ENCODE measurements around the gene CDK4. TPM values are rescaled to one million over a fixed set of nuclear protein-coding genes. Genes with fewer than 3 reads are reported as not detected.

CDK4 gene
- total and polyA plus RNA-seq, 5 donors from 2014 or later, result 17.5 to 90.3 (median 63.5) TPM

GRCh38 chr12:57759360-57759980 lies 7.4 kb upstream of the CDK4 start:
- Mint-ChIP-seq H3K27me3 (peaks cover 15% of the 10 kb centered on the region), H3K27ac (peak overlapping the region in 2 of 3 donors; percentile 9 to 26), H3K36me3 (peaks cover 11% of the 10 kb centered on the region), H3K4me1 (peaks cover 10 to 41% (median 31%) of the 10 kb centered on the region in 4 donors), H3K9me3 (no peaks in the 10 kb centered on the region), H3K4me3 (peak overlapping the region in 2 of 4 donors; percentile 52 to 73)
- H3K4me1 ChIP-seq (ENCODE audit: control insufficient read depth, insufficient read depth, low read length, poor library complexity, severe bottlenecking), result peaks cover 19% of the 10 kb centered on the region
- H3K27me3 ChIP-seq (ENCODE audit: control insufficient read depth, insufficient read depth, low read length), result peaks cover 10% of the 10 kb centered on the region
- no peak overlapping the region for H3K4me3 ChIP-seq (ENCODE audit: low read depth, low read length)
- peak in 1 of 2 donors; percentile 22 for ATAC-seq (ENCODE audit: low read depth in 2 of 2)
- no peak overlapping the region for H3K27ac ChIP-seq (ENCODE audit: insufficient read depth, low read length, poor library complexity, severe bottlenecking)
- H3K36me3 ChIP-seq (ENCODE audit: control insufficient read depth, insufficient read depth, low read length), result peaks cover 21% of the 10 kb centered on the region
- H3K9me3 ChIP-seq (ENCODE audit: control insufficient read depth in 2 of 2, low read length in 2 of 2), result no peaks in the 10 kb centered on the region
- DNase-seq, result peak in 2 of 3 donors; percentile 50 to 72

GRCh38 chr12:57758552-57759359 lies 6.6 kb upstream of the CDK4 start:
- Mint-ChIP-seq H3K27me3 (peaks cover 9% of the 10 kb centered on the region), H3K36me3 (peaks cover 11% of the 10 kb centered on the region), H3K4me3 (peak overlapping the region in 1 of 4 donors; percentile 76), H3K9me3 (no peaks in the 10 kb centered on the region), H3K4me1 (peaks cover 12 to 41% (median 33%) of the 10 kb centered on the region in 4 donors), H3K27ac (peak overlapping the region in 2 of 3 donors; percentile 30 to 80)
- Histone ChIP-seq H3K36me3 (ENCODE audit: control insufficient read depth, insufficient read depth, low read length) (peaks cover 21% of the 10 kb centered on the region), H3K27ac (ENCODE audit: insufficient read depth, low read length, poor library complexity, severe bottlenecking) (no peak overlapping the region), H3K4me3 (ENCODE audit: low read depth, low read length) (no peak overlapping the region), H3K9me3 (ENCODE audit: control insufficient read depth in 2 of 2, low read length in 2 of 2) (no peaks in the 10 kb centered on the region), H3K27me3 (ENCODE audit: control insufficient read depth, insufficient read depth, low read length) (peaks cover 7% of the 10 kb centered on the region), H3K4me1 (ENCODE audit: control insufficient read depth, insufficient read depth, low read length, poor library complexity, severe bottlenecking) (peaks cover 24% of the 10 kb centered on the region)
- DNase-seq (no peak), ATAC-seq (ENCODE audit: low read depth in 2 of 2) (no peak)

- no peak overlapping the region for H3K4me3 ChIP-seq (ENCODE audit: low read depth, low read length)
- Mint-ChIP-seq H3K27ac (no peak overlapping the region), H3K27me3 (peaks cover 4% of the 10 kb centered on the region), H3K9me3 (no peaks in the 10 kb centered on the region), H3K4me3 (peak overlapping the region in 2 of 4 donors; percentile 73 to 76), H3K4me1 (peaks cover 20 to 50% (median 40%) of the 10 kb centered on the region in 4 donors), H3K36me3 (peaks cover 11% of the 10 kb centered on the region)
- ATAC-seq (ENCODE audit: low read depth in 2 of 2) (no peak), DNase-seq (no peak)
- peaks cover 21% of the 10 kb centered on the region for H3K36me3 ChIP-seq (ENCODE audit: control insufficient read depth, insufficient read depth, low read length)
- H3K4me1 ChIP-seq (ENCODE audit: control insufficient read depth, insufficient read depth, low read length, poor library complexity, severe bottlenecking), result peaks cover 33% of the 10 kb centered on the region
- no peaks in the 10 kb centered on the region for H3K9me3 ChIP-seq (ENCODE audit: control insufficient read depth in 2 of 2, low read length in 2 of 2)
- no peaks in the 10 kb centered on the region for H3K27me3 ChIP-seq (ENCODE audit: control insufficient read depth, insufficient read depth, low read length)
- no peak overlapping the region for H3K27ac ChIP-seq (ENCODE audit: insufficient read depth, low read length, poor library complexity, severe bottlenecking)
Observed at GRCh38 chr12:57757771-57758170, 5.7 kb upstream of the CDK4 start.

GRCh38 chr12:57756406-57757341 lies 4.6 kb upstream of the CDK4 start:
- peaks cover 22 to 61% (median 46%) of the 10 kb centered on the region in 4 donors for H3K4me1 Mint-ChIP-seq
- peak overlapping the region; percentile 88 to 95 (median 93) for H3K27ac Mint-ChIP-seq
- Histone ChIP-seq H3K9me3 (ENCODE audit: control insufficient read depth in 2 of 2, low read length in 2 of 2) (no peaks in the 10 kb centered on the region), H3K27me3 (ENCODE audit: control insufficient read depth, insufficient read depth, low read length) (no peaks in the 10 kb centered on the region), H3K4me3 (ENCODE audit: low read depth, low read length) (peak overlapping the region; percentile 73), H3K36me3 (ENCODE audit: control insufficient read depth, insufficient read depth, low read length) (peaks cover 21% of the 10 kb centered on the region), H3K27ac (ENCODE audit: insufficient read depth, low read length, poor library complexity, severe bottlenecking) (peak overlapping the region; percentile 92), H3K4me1 (ENCODE audit: control insufficient read depth, insufficient read depth, low read length, poor library complexity, severe bottlenecking) (peaks cover 41% of the 10 kb centered on the region)
- DNase-seq, result peak; percentile 57 to 76 (median 70)
- H3K9me3 Mint-ChIP-seq, result no peaks in the 10 kb centered on the region
- peaks cover 4% of the 10 kb centered on the region for H3K27me3 Mint-ChIP-seq
- H3K4me3 Mint-ChIP-seq, result peak overlapping the region; percentile 86 to 97 (median 92)
- ATAC-seq (ENCODE audit: low read depth in 2 of 2), result peak; percentile 11 to 22
- H3K36me3 Mint-ChIP-seq, result peaks cover 11% of the 10 kb centered on the region

- Histone ChIP-seq H3K27me3 (ENCODE audit: control insufficient read depth, insufficient read depth, low read length) (no peaks in the 10 kb centered on the region), H3K9me3 (ENCODE audit: control insufficient read depth in 2 of 2, low read length in 2 of 2) (no peaks in the 10 kb centered on the region), H3K4me1 (ENCODE audit: control insufficient read depth, insufficient read depth, low read length, poor library complexity, severe bottlenecking) (peaks cover 49% of the 10 kb centered on the region), H3K27ac (ENCODE audit: insufficient read depth, low read length, poor library complexity, severe bottlenecking) (peak overlapping the region; percentile 92), H3K36me3 (ENCODE audit: control insufficient read depth, insufficient read depth, low read length) (peaks cover 21% of the 10 kb centered on the region), H3K4me3 (ENCODE audit: low read depth, low read length) (peak overlapping the region; percentile 73)
- DNase-seq, result peak in 2 of 3 donors; percentile 37 to 38
- H3K9me3 Mint-ChIP-seq, result no peaks in the 10 kb centered on the region
- H3K27me3 Mint-ChIP-seq, result peaks cover 4% of the 10 kb centered on the region
- H3K36me3 Mint-ChIP-seq, result peaks cover 8% of the 10 kb centered on the region
- ATAC-seq (ENCODE audit: low read depth in 2 of 2), result no peak
- peak overlapping the region; percentile 88 to 95 (median 93) for H3K27ac Mint-ChIP-seq
- peak overlapping the region; percentile 86 to 97 (median 92) for H3K4me3 Mint-ChIP-seq
- peaks cover 22 to 71% (median 51%) of the 10 kb centered on the region in 4 donors for H3K4me1 Mint-ChIP-seq
Observed at GRCh38 chr12:57755454-57756372, 3.6 kb upstream of the CDK4 start.

- Histone ChIP-seq H3K4me3 (ENCODE audit: low read depth, low read length) (no peak overlapping the region), H3K27me3 (ENCODE audit: control insufficient read depth, insufficient read depth, low read length) (no peaks in the 10 kb centered on the region), H3K36me3 (ENCODE audit: control insufficient read depth, insufficient read depth, low read length) (peaks cover 22% of the 10 kb centered on the region), H3K9me3 (ENCODE audit: control insufficient read depth in 2 of 2, low read length in 2 of 2) (no peaks in the 10 kb centered on the region), H3K27ac (ENCODE audit: insufficient read depth, low read length, poor library complexity, severe bottlenecking) (peak overlapping the region; percentile 92), H3K4me1 (ENCODE audit: control insufficient read depth, insufficient read depth, low read length, poor library complexity, severe bottlenecking) (peaks cover 49% of the 10 kb centered on the region)
- no peak for DNase-seq
- Mint-ChIP-seq H3K4me1 (peaks cover 22 to 76% (median 50%) of the 10 kb centered on the region in 4 donors), H3K27me3 (peaks cover 4% of the 10 kb centered on the region), H3K27ac (no peak overlapping the region), H3K4me3 (no peak overlapping the region), H3K9me3 (no peaks in the 10 kb centered on the region), H3K36me3 (peaks cover 13% of the 10 kb centered on the region)
- no peak for ATAC-seq (ENCODE audit: low read depth in 2 of 2)
Observed at GRCh38 chr12:57755194-57755453, 3.0 kb upstream of the CDK4 start.

All from CD4-positive, CD25-positive, alpha-beta regulatory T cell (primary cell).